NCI-H2107 treated with DMSO at 0.1 percent for 48 hours (cell line): ENCODE results near the gene MARCO.

Experiments
- DNase-seq: peaks from one replicate; lab custom pipeline; 2025; ENCODE audit not compliant: unreplicated experiment; lab: John Stamatoyannopoulos, UW

MARCO gene

GRCh38 chr2:118942031-118942430 is at the start of gene MARCO:
Gene MARCO, plus strand, starts transcription at chr2:118942194. Its CDS starts 107 bp downstream, at chr2:118942301.
- DNase-seq, result no peak

- no peak for DNase-seq
Observed at GRCh38 chr2:118893100-118893499, 48.9 kb upstream of the MARCO start.

- DNase-seq, result no peak
Observed at GRCh38 chr2:118902266-118903028, 39.5 kb upstream of the MARCO start.

GRCh38 chr2:118903029-118903351 is 39.0 kb upstream of the MARCO start:
- no peak for DNase-seq

- DNase-seq, result no peak
Observed at GRCh38 chr2:118903551-118904479, 38.2 kb upstream of the MARCO start.

GRCh38 chr2:118905206-118905605 is 36.8 kb upstream of the MARCO start:
- DNase-seq, result no peak

GRCh38 chr2:118906186-118906585 is 35.8 kb upstream of the MARCO start:
- DNase-seq, result no peak

GRCh38 chr2:118907759-118908158 is 34.2 kb upstream of the MARCO start:
- no peak for DNase-seq

GRCh38 chr2:118909191-118909590 is 32.8 kb upstream of the MARCO start:
- no peak for DNase-seq

GRCh38 chr2:118911166-118911856 is 30.7 kb upstream of the MARCO start:
- no peak for DNase-seq

GRCh38 chr2:118911936-118912335 is 30.1 kb upstream of the MARCO start:
- no peak for DNase-seq

- DNase-seq, result no peak
Observed at GRCh38 chr2:118913131-118913802, 28.7 kb upstream of the MARCO start.

- DNase-seq, result no peak
Observed at GRCh38 chr2:118913803-118914645, 28.0 kb upstream of the MARCO start.

GRCh38 chr2:118914721-118915453 is 27.1 kb upstream of the MARCO start:
- DNase-seq, result no peak

- DNase-seq, result no peak
Observed at GRCh38 chr2:118918017-118918416, 24.0 kb upstream of the MARCO start.

GRCh38 chr2:118921646-118922045 is 20.3 kb upstream of the MARCO start:
- no peak for DNase-seq

- DNase-seq, result no peak
Observed at GRCh38 chr2:118922254-118922653, 19.7 kb upstream of the MARCO start.

- DNase-seq, result no peak
Observed at GRCh38 chr2:118923371-118923770, 18.6 kb upstream of the MARCO start.

- no peak for DNase-seq
Observed at GRCh38 chr2:118925476-118925875, 16.5 kb upstream of the MARCO start.
